Measurements from ENCODE around the gene IRF9.

Gene IRF9

DNA sequence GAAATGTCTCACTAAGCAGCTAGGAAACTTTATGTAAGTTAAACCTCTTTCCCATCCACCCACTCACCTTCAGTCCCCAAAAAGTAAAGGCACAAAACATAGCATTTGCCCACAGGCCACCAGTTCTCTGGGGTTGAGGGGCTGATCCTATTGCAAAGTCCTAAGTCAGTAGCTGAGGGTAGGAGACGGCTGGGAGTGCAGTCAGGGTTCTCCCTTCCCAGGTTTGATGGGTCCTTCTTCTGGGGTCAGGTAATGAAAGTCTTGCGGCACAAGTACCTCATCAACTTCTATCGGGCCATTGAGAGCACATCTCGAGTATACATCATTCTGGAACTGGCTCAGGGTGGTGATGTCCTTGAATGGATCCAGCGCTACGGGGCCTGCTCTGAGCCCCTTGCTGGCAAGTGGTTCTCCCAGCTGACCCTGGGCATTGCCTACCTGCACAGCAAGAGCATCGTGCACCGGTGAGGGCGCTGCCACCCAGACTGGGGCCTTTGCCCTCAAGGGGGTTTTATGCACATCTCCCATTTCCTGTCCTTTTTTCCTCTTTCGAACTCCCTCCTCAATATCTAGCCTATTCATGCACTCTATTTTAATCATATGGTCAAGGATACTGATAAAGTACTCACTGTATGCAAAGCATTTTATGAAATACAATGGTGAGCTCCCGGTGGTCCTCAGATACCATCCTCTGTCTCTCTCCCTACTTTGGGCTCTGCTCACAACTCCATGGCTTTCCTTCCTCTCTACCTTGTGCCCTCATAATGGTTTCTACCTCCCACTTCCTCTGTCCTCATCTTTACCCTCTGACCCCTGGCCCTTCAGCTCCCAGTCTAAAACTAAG, 45.4 kb downstream of the IRF9 start:
- no peak for ATAC-seq
- TF ChIP-seq PATZ1 (CRISPR knock-in tag; IDR thresholded peaks at IDR 0.05; ENCODE audit: borderline replicate concordance) (no peak), TCF4 (CRISPR knock-in tag; IDR thresholded peaks at IDR 0.05; ENCODE audit: borderline replicate concordance) (no peak), POU6F1 (CRISPR knock-in tag; IDR thresholded peaks at IDR 0.05; ENCODE audit: borderline replicate concordance, low read depth) (no peak), PPARA (CRISPR knock-in tag; IDR thresholded peaks at IDR 0.05; ENCODE audit: borderline replicate concordance) (no peak), RARB (CRISPR knock-in tag; IDR thresholded peaks at IDR 0.05) (no peak), ARNTL (CRISPR knock-in tag; IDR thresholded peaks at IDR 0.05; ENCODE audit: borderline replicate concordance, low read depth) (no peak), TOX (CRISPR knock-in tag; IDR thresholded peaks at IDR 0.05; ENCODE audit: borderline replicate concordance) (no peak)
- TF ChIP-seq, protein P1, sequence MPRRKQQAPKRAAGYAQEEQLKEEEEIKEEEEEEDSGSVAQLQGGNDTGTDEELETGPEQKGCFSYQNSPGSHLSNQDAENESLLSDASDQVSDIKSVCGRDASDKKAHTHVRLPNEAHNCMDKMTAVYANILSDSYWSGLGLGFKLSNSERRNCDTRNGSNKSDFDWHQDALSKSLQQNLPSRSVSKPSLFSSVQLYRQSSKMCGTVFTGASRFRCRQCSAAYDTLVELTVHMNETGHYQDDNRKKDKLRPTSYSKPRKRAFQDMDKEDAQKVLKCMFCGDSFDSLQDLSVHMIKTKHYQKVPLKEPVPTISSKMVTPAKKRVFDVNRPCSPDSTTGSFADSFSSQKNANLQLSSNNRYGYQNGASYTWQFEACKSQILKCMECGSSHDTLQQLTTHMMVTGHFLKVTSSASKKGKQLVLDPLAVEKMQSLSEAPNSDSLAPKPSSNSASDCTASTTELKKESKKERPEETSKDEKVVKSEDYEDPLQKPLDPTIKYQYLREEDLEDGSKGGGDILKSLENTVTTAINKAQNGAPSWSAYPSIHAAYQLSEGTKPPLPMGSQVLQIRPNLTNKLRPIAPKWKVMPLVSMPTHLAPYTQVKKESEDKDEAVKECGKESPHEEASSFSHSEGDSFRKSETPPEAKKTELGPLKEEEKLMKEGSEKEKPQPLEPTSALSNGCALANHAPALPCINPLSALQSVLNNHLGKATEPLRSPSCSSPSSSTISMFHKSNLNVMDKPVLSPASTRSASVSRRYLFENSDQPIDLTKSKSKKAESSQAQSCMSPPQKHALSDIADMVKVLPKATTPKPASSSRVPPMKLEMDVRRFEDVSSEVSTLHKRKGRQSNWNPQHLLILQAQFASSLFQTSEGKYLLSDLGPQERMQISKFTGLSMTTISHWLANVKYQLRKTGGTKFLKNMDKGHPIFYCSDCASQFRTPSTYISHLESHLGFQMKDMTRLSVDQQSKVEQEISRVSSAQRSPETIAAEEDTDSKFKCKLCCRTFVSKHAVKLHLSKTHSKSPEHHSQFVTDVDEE (CRISPR knock-in tag; IDR thresholded peaks at IDR 0.05) = no peak

- TF ChIP-seq ZNF565 (CRISPR knock-in tag; conservative IDR thresholded peaks at IDR 0.05; ENCODE audit: low read depth) (no peak), GLIS3 (CRISPR knock-in tag; IDR thresholded peaks at IDR 0.05) (no peak), CSDC2 (CRISPR knock-in tag; IDR thresholded peaks at IDR 0.05) (no peak), ZNF8 (CRISPR knock-in tag; IDR thresholded peaks at IDR 0.05) (no peak), PPARA (CRISPR knock-in tag; IDR thresholded peaks at IDR 0.05; ENCODE audit: borderline replicate concordance) (no peak), PATZ1 (CRISPR knock-in tag; IDR thresholded peaks at IDR 0.05; ENCODE audit: borderline replicate concordance) (no peak), CREB5 (CRISPR knock-in tag; IDR thresholded peaks at IDR 0.05; ENCODE audit: low read depth) (no peak), ISL1 (CRISPR knock-in tag; IDR thresholded peaks at IDR 0.05) (no peak)
- TF ChIP-seq, protein P2, sequence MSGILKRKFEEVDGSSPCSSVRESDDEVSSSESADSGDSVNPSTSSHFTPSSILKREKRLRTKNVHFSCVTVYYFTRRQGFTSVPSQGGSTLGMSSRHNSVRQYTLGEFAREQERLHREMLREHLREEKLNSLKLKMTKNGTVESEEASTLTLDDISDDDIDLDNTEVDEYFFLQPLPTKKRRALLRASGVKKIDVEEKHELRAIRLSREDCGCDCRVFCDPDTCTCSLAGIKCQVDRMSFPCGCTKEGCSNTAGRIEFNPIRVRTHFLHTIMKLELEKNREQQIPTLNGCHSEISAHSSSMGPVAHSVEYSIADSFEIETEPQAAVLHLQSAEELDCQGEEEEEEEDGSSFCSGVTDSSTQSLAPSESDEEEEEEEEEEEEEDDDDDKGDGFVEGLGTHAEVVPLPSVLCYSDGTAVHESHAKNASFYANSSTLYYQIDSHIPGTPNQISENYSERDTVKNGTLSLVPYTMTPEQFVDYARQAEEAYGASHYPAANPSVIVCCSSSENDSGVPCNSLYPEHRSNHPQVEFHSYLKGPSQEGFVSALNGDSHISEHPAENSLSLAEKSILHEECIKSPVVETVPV (CRISPR knock-in tag; IDR thresholded peaks at IDR 0.05) = no peak
- TF ChIP-seq, protein P1 (CRISPR knock-in tag; IDR thresholded peaks at IDR 0.05) = no peak
- ATAC-seq = no peak
Observed at GRCh38 chr14:24207104-24207551, 46.1 kb downstream of the IRF9 start.
